Esophagus (tissue), 2 donors: Measurements from ENCODE around the gene CARD10. TPM values are rescaled to one million over a fixed set of nuclear protein-coding genes. Genes with fewer than 3 reads are reported as not detected.
A peak's percentile ranks its signal among the peaks of the same experiment; 100 is the strongest.

Experiments
- H3K27ac ChIP-seq, 2 donors: one replicate each; pipeline ENCODE4 v1.5.1; 2013; ENCODE audit warnings: low read depth in 2 of 2, mild to moderate bottlenecking in 2 of 2, inconsistent platforms in 1 of 2, low read length in 1 of 2, moderate library complexity in 1 of 2
- H3K27me3 ChIP-seq, 2 donors: one replicate each; pipeline ENCODE4 v1.6.1; 2013; ENCODE audit warnings: low read length in 2 of 2, control low read depth in 1 of 2, mild to moderate bottlenecking in 1 of 2; ENCODE audit not compliant: insufficient read depth in 2 of 2, control insufficient read depth in 1 of 2
- H3K36me3 ChIP-seq, 2 donors: one replicate each; pipeline ENCODE4 v1.6.1; 2013; ENCODE audit warnings: low read length in 1 of 2; ENCODE audit not compliant: control insufficient read depth in 2 of 2, insufficient read depth in 2 of 2
- H3K4me1 ChIP-seq, 2 donors: one replicate each; pipeline ENCODE4 v1.6.1; 2013; ENCODE audit warnings: low read length in 1 of 2; ENCODE audit not compliant: control insufficient read depth in 2 of 2, insufficient read depth in 2 of 2
- H3K4me3 ChIP-seq, 2 donors: one replicate each; pipeline ENCODE4 v1.5.1; 2013; ENCODE audit warnings: low read length in 2 of 2, mild to moderate bottlenecking in 2 of 2, low read depth in 1 of 2, moderate library complexity in 1 of 2
- H3K9me3 ChIP-seq, 2 donors: one replicate each; pipeline ENCODE4 v1.6.1; 2013; ENCODE audit warnings: mild to moderate bottlenecking in 2 of 2, low read depth in 1 of 2, low read length in 1 of 2, moderate library complexity in 1 of 2; ENCODE audit not compliant: control insufficient read depth in 2 of 2, insufficient read depth in 1 of 2
- WGBS, 2 donors: extraction: QIAGEN DNeasy Blood & Tissue Kit; methylation state at CpG; one replicate each; pipeline ENCODE4 v1.1.7; 2013; 5-methylcytosine and 5-hydroxymethylcytosine counted together
- polyA plus RNA-seq, 2 donors: library from polyadenylated mRNA; stranded (reverse); fragments of 200-250 nt; gene quantifications; one replicate each; pipeline ENCODE4 v1.2.3, GENCODE V29; 2013
- donor health status: healthy with polysubstance abuse.
- donor health status: Bipolar disorder and iron deficiency.

Gene CARD10
- 10 to 100 TPM; 13.0 to 13.1 TPM for polyA plus RNA-seq

GRCh38 chr22:37519268-37520195 is at the start of gene CARD10:
Gene CARD10, minus strand, starts transcription at chr22:37519415. Its CDS starts 215 bp downstream, at chr22:37519200.
- Histone ChIP-seq H3K36me3 (peaks cover 0 to 7% of the 10 kb centered on the region in 2 donors), H3K27me3 (no peaks in the 10 kb centered on the region), H3K27ac (peak within 1 kb of the TSS; percentile 68 to 71), H3K9me3 (no peaks in the 10 kb centered on the region), H3K4me3 (peak within 1 kb of the TSS; percentile 58 to 77), H3K4me1 (peaks cover 0 to 15% of the 10 kb centered on the region in 2 donors)
- whole genome bisulfite sequencing, 2 donors, result 3 to 8% methylated on average over 47 to 99 of the region's 99 CpGs

- Histone ChIP-seq H3K36me3 (peaks cover 5 to 25% of the 10 kb centered on the region in 2 donors), H3K4me1 (peaks cover 9 to 35% of the 10 kb centered on the region in 2 donors), H3K4me3 (no peak overlapping the region), H3K27ac (no peak overlapping the region), H3K27me3 (no peaks in the 10 kb centered on the region), H3K9me3 (no peaks in the 10 kb centered on the region)
- WGBS, 2 donors, result 73 to 87% methylated on average over 14 of the region's 14 CpGs
These were observed 49.3 kb upstream of the CARD10 start for GRCh38 chr22:37568448-37569008.

GRCh38 chr22:37568012-37568411 is 48.8 kb upstream of the CARD10 start:
- no peak overlapping the region for H3K4me3 ChIP-seq
- peaks cover 9 to 38% of the 10 kb centered on the region in 2 donors for H3K4me1 ChIP-seq
- peaks cover 5 to 25% of the 10 kb centered on the region in 2 donors for H3K36me3 ChIP-seq
- no peaks in the 10 kb centered on the region for H3K9me3 ChIP-seq
- no peak overlapping the region for H3K27ac ChIP-seq
- 86 to 90% methylated on average over 15 of the region's 15 CpGs for WGBS, 2 donors
- no peaks in the 10 kb centered on the region for H3K27me3 ChIP-seq

GRCh38 chr22:37566903-37567798 is 47.9 kb upstream of the CARD10 start:
- Histone ChIP-seq H3K4me3 (no peak overlapping the region), H3K9me3 (no peaks in the 10 kb centered on the region), H3K27me3 (no peaks in the 10 kb centered on the region), H3K27ac (peak overlapping the region; percentile 42 to 79), H3K36me3 (peaks cover 5 to 25% of the 10 kb centered on the region in 2 donors), H3K4me1 (peaks cover 13 to 46% of the 10 kb centered on the region in 2 donors)
- 29 to 39% methylated on average over 16 of the region's 16 CpGs for WGBS, 2 donors

- H3K4me1 ChIP-seq, result peaks cover 16 to 49% of the 10 kb centered on the region in 2 donors
These were observed 47.2 kb upstream of the CARD10 start for GRCh38 chr22:37566329-37566837.

GRCh38 chr22:37565830-37566229 is 46.6 kb upstream of the CARD10 start:
- 57 to 71% methylated on average over 17 of the region's 17 CpGs for WGBS, 2 donors
- Histone ChIP-seq H3K4me1 (peaks cover 16 to 49% of the 10 kb centered on the region in 2 donors), H3K4me3 (no peak overlapping the region), H3K27me3 (no peaks in the 10 kb centered on the region), H3K36me3 (peaks cover 5 to 25% of the 10 kb centered on the region in 2 donors), H3K27ac (peak overlapping the region in 1 of 2 donors; percentile 52), H3K9me3 (no peaks in the 10 kb centered on the region)

More at GRCh38 chr22:37566329-37566837, 47.2 kb upstream of the CARD10 start:
- peaks cover 5 to 25% of the 10 kb centered on the region in 2 donors for H3K36me3 ChIP-seq
- H3K27ac ChIP-seq, result peak overlapping the region; percentile 35 to 79
- 61 to 65% methylated on average over 27 to 28 of the region's 28 CpGs for WGBS, 2 donors
- no peak overlapping the region for H3K4me3 ChIP-seq
- no peaks in the 10 kb centered on the region for H3K27me3 ChIP-seq
- no peaks in the 10 kb centered on the region for H3K9me3 ChIP-seq

- Histone ChIP-seq H3K27ac (peak overlapping the region; percentile 85 to 97), H3K27me3 (no peaks in the 10 kb centered on the region), H3K36me3 (peaks cover 5 to 25% of the 10 kb centered on the region in 2 donors), H3K9me3 (no peaks in the 10 kb centered on the region), H3K4me3 (peak overlapping the region in 1 of 2 donors; percentile 11), H3K4me1 (peaks cover 16 to 36% of the 10 kb centered on the region in 2 donors)
- WGBS, 2 donors, result 41 to 43% methylated on average over 7 of the region's 7 CpGs
These were observed 45.0 kb upstream of the CARD10 start for GRCh38 chr22:37564111-37564711.

- H3K27ac ChIP-seq, result peak overlapping the region; percentile 85 to 97
- H3K27me3 ChIP-seq, result no peaks in the 10 kb centered on the region
- WGBS, 2 donors, result 21 to 28% methylated on average over 14 of the region's 14 CpGs
- H3K36me3 ChIP-seq, result peaks cover 5 to 24% of the 10 kb centered on the region in 2 donors
- no peaks in the 10 kb centered on the region for H3K9me3 ChIP-seq
- H3K4me1 ChIP-seq, result peaks cover 16 to 35% of the 10 kb centered on the region in 2 donors
- peak overlapping the region in 1 of 2 donors; percentile 24 for H3K4me3 ChIP-seq
These were observed 44.2 kb upstream of the CARD10 start for GRCh38 chr22:37563153-37564081.
